NOMO-1 treated with DMSO at 0.1 percent for 48 hours (cell line): Measurements from ENCODE around the gene INTU.

Experiments
- DNase-seq: peaks from one replicate; lab custom pipeline; 2025; ENCODE audit not compliant: unreplicated experiment; lab: John Stamatoyannopoulos, UW

INTU gene

GRCh38 chr4:127741247-127741646 is 108.5 kb downstream of the INTU start:
- no peak for DNase-seq

DNA sequence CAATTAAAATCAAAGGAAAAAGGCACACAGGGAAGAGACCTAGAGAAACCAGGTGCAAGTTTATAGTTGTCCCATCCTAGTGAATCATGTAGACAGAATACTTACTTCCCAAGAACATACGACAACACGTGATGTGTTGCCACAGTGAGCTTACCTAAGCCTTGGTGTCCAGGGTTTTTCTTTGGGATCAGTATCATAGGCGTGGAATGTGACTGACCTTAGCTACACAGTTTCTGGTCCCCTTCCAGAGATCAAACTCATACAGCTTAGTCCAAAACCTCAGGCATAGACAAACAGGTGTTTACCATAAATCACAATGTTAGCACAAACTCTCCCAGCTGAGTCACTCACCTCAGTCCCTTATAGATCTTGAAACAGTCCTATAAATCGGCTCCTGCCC is 115.1 kb downstream of the INTU start:
- no peak for DNase-seq

- DNase-seq, result no peak
These were observed 116.2 kb downstream of the INTU start for GRCh38 chr4:127748957-127749356.

- DNase-seq, result no peak
These were observed 124.1 kb downstream of the INTU start for GRCh38 chr4:127756906-127757305.

DNA sequence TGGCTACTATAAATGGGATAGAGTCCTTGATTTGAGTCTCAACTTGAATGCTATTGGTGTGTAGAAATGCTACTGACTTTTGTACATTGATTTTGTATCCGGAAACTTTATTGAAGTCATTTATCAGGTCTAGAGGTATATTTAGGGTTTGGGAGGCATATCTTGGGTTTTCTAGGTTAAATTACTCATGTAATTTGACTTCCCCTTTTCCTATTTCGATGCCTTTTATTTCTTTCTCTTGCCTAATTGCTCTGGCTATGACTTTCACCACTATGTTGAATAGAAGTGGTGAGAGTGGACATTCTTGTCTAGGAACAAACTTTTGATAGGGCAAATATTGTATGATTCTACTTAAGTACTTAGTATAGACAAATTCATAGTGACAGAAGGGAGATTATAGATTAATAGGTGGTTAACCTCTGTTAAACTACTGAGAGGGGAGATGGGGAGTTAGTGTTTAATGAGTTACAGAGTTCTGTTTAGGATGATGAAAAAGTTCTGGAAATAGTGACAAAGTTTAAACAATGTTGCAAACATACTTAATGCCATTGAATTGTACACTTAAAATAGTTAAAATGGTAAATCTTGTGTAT is 126.6 kb downstream of the INTU start:
- DNase-seq, result no peak

GRCh38 chr4:127759893-127760292 is 127.1 kb downstream of the INTU start:
- no peak for DNase-seq

GRCh38 chr4:127771535-127772275 is 138.9 kb downstream of the INTU start:
- no peak for DNase-seq

DNA sequence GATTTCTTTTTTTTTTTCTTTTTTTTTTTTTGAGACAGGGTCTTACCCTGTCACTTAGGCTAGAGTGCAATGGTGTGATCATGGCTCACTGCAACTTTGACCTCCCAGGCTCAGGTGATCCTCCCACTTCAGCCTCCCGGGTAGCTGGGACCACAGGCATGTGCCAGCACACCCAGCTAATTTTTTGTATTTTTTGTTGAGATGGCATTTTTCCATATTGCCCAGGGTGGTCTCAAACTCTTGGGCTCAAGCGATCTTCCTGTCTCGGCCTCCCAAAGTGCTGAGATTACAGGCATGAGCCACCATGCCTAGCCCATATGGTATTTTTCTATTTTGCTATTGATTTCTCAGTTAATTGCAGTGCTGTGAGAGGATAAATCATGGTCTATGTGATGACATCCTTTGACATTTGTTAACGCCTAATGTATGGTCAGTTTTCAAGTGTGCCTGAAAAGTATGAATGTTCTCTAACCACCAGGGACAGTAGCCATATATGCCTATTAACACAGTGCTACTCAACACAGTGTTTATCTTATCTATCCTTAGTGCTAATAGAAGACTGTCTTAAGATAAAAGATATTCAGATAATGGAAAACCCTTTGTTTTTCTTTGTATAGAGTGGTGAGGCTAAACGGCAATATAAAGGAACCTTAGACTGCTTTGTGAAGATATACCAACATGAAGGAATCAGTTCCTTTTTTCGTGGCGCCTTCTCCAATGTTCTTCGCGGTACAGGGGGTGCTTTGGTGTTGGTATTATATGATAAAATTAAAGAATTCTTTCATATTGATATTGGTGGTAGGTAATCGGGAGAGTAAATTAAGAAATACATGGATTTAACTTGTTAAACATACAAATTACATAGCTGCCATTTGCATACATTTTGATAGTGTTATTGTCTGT is 140.3 kb downstream of the INTU start:
- peak; percentile 69 for DNase-seq

DNA sequence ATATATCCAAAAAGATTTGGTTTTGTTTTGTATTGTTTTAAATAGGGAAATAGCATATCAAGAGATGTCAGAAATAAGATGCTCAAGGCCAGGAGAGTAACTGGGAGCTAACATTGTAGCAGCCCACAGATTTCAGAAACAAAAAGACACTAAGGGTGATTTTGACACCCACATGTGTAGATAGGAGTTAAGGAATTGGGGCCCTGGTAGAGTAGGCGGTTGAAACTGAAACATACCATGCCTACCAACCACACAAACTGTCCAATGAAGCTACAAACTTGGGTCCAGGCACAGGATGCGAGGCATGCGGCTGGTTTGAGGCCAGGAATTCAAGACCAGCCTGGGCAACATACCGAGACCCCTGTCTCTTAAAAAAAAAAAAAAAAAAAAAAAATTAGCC is 143.1 kb downstream of the INTU start:
- no peak for DNase-seq
